K562 (cell line): ENCODE data around the gene TSC22D1. TPM values are rescaled to one million over a fixed set of nuclear protein-coding genes. Genes with fewer than 3 reads are reported as not detected.

Source experiments
- ATAC-seq: fragments of 200-7000 bp; cut with Tn5 transposase; 3 replicates; pipeline ENCODE4 v1.9.1; 2020; ENCODE audit warnings: moderate library complexity
- BruUV-seq: library from RNA; stranded (reverse); fragments of 400-500 nt; replicated peaks from 2 replicates; lab custom pipeline; 2021; lab: Mats Ljungman, UMichigan
- CTCF ChIA-PET: fragments of 300-600 bp; formaldehyde crosslinking; extraction: SDS; loops from one replicate; lab custom pipeline; 2021; ENCODE audit warnings: low intra/inter-chr PET ratio; lab: Yijun Ruan, JAX
- POLR2A ChIA-PET: fragments of 300-600, 350-650 bp; sonication (Branson Sonifier 250); formaldehyde crosslinking; extraction: SDS; loops from one replicate; lab custom pipeline; 2021; ENCODE audit warnings: antibody characterized with exemption, inconsistent platforms; lab: Yijun Ruan, JAX
- DNase-seq, 4 experiments: peaks; one replicate each; pipeline versions ENCODE4 v3.0.0 to v3.0.0-alpha.2; 2011 to 2018; ENCODE audit warnings: low spot score in 3 of 4, mixed read lengths in 3 of 4; ENCODE audit errors: extremely low read depth in 1 of 4
- FAIRE-seq: peaks from 2 replicates; lab custom pipeline; 2011; peaks lifted over from hg19 to GRCh38; lab: Jason Lieb, UNC
- H2AFZ ChIP-seq: 2 replicates; pipeline ENCODE4 v1.6.0; 2011; ENCODE audit warnings: low read depth, low read length, control low read depth, inconsistent platforms
- H3K27ac ChIP-seq: fragments of 200-600 bp; 3 replicates; pipeline ENCODE4 v1.8.0; 2011; ENCODE audit warnings: low read depth, mild to moderate bottlenecking, control low read depth, inconsistent platforms, low read length, moderate library complexity, mixed read lengths; ENCODE audit errors: extremely low read depth
- H3K27me3 ChIP-seq, 2 experiments: fragments of 300-600 bp in 1 of 2; 2 replicates in 1 of 2; 3 replicates in 1 of 2; pipeline versions ENCODE4 v1.6.0 to v1.8.0; 2011; ENCODE audit warnings: inconsistent platforms in 2 of 2, low read length in 2 of 2, mild to moderate bottlenecking in 1 of 2, mixed read lengths in 1 of 2, moderate library complexity in 1 of 2; ENCODE audit not compliant: control insufficient read depth in 2 of 2, insufficient read depth in 2 of 2
- H3K36me3 ChIP-seq: fragments of 300-600 bp; 3 replicates; pipeline ENCODE4 v1.8.0; 2011; ENCODE audit warnings: mild to moderate bottlenecking, low read length, inconsistent platforms; ENCODE audit not compliant: control insufficient read depth, insufficient read depth
- H3K4me1 ChIP-seq, 2 experiments: fragments of 200-600 bp in 1 of 2; replicated peaks in 1 of 2; 2 replicates in 1 of 2; 3 replicates in 1 of 2; pipeline versions ENCODE4 v1.5.1 to v1.8.0; 2011; ENCODE audit warnings: inconsistent platforms in 2 of 2, low read length in 2 of 2, mild to moderate bottlenecking in 1 of 2, mixed read lengths in 1 of 2, moderate library complexity in 1 of 2; ENCODE audit not compliant: control insufficient read depth in 2 of 2, insufficient read depth in 2 of 2
- H3K4me2 ChIP-seq: 2 replicates; pipeline ENCODE4 v1.6.1; 2011; ENCODE audit warnings: low read length, control low read depth, inconsistent platforms, mixed read lengths; ENCODE audit not compliant: insufficient read depth
- H3K4me3 ChIP-seq: fragments of 200-600 bp; sonication (generic), shearing (Covaris generic); 2 replicates; pipeline ENCODE4 v1.5.1; 2016; ENCODE audit warnings: control low read depth, inconsistent platforms
- H3K79me2 ChIP-seq: fragments of 200-600 bp; 3 replicates; pipeline ENCODE4 v1.8.0; 2011; ENCODE audit warnings: low read length, inconsistent platforms; ENCODE audit not compliant: control insufficient read depth, insufficient read depth
- H3K9ac ChIP-seq, 2 experiments: 2 replicates each; pipeline versions ENCODE4 v1.6.0 to v1.6.1; 2011; ENCODE audit warnings: low read depth in 2 of 2, low read length in 2 of 2, control low read depth in 1 of 2, inconsistent platforms in 1 of 2, mild to moderate bottlenecking in 1 of 2, mixed read lengths in 1 of 2; ENCODE audit not compliant: insufficient read depth in 1 of 2
- H3K9me1 ChIP-seq: one replicate; pipeline ENCODE4 v1.6.0; 2011; ENCODE audit warnings: inconsistent platforms, mild to moderate bottlenecking, low read length, moderate library complexity; ENCODE audit not compliant: control insufficient read depth, insufficient read depth
- H3K9me3 ChIP-seq: replicated peaks from 2 replicates; pipeline ENCODE4 v1.5.1; 2011; ENCODE audit warnings: low read depth, low read length, inconsistent platforms; ENCODE audit not compliant: control insufficient read depth, insufficient read depth
- H4K20me1 ChIP-seq: replicated peaks from 2 replicates; pipeline ENCODE4 v1.6.1; 2011; ENCODE audit warnings: low read length, inconsistent platforms, mixed read lengths; ENCODE audit not compliant: control insufficient read depth, insufficient read depth
- COPS2 ChIP-seq: fragments of 450-650 bp; conservative IDR thresholded peaks from 2 replicates; pipeline ENCODE4 v1.6.1; 2016; ENCODE audit warnings: mild to moderate bottlenecking, moderate library complexity
- DNMT1 ChIP-seq: fragments of 450-650 bp; IDR thresholded peaks from 2 replicates; pipeline ENCODE4 v1.6.1; 2016; ENCODE audit warnings: antibody characterized with exemption, mild to moderate bottlenecking
- FOXJ3 ChIP-seq: sonication (generic); formaldehyde crosslinking; IDR thresholded peaks from 2 replicates; pipeline ENCODE4 v1.4.0; 2020; ENCODE audit warnings: mild to moderate bottlenecking, missing genetic modification reagents
- MAFK ChIP-seq: IDR thresholded peaks from 2 replicates; pipeline ENCODE4 v1.6.1; 2011; ENCODE audit warnings: low read length, improper control_type of control experiment
- MBD1 ChIP-seq: fragments of 250-450 bp; sonication (Bioruptor Pico); IDR thresholded peaks from 2 replicates; pipeline ENCODE4 v1.8.0; 2022; ENCODE audit warnings: inconsistent platforms
- NFE2L1 ChIP-seq: fragments of 450-650 bp; IDR thresholded peaks from 2 replicates; pipeline ENCODE4 v1.6.1; 2016; ENCODE audit warnings: missing genetic modification characterization, low read depth, mild to moderate bottlenecking, missing compliant biosample characterization, moderate library complexity, borderline replicate concordance
- NR0B1 ChIP-seq: fragments of 450-650 bp; IDR thresholded peaks from one replicate; pipeline ENCODE4 v1.6.1; 2018; ENCODE audit warnings: mild to moderate bottlenecking, moderate library complexity; ENCODE audit not compliant: partially characterized antibody
- POLR2B ChIP-seq: fragments of 450-650 bp; IDR thresholded peaks from 2 replicates; pipeline ENCODE4 v1.6.1; 2018; ENCODE audit warnings: low read depth; ENCODE audit not compliant: partially characterized antibody
- PTTG1 ChIP-seq: fragments of 450-650 bp; IDR thresholded peaks from 2 replicates; pipeline ENCODE4 v1.6.1; 2016; ENCODE audit warnings: low read depth, mild to moderate bottlenecking, missing genetic modification characterization, missing compliant biosample characterization
- SP1 ChIP-seq: sonication (generic); formaldehyde crosslinking; IDR thresholded peaks from 2 replicates; pipeline ENCODE4 v1.8.1; 2022; ENCODE audit warnings: mild to moderate bottlenecking, missing genetic modification reagents
- TCF3 ChIP-seq: sonication (generic); formaldehyde crosslinking; IDR thresholded peaks from 2 replicates; pipeline ENCODE4 v1.4.0; 2020; ENCODE audit warnings: mild to moderate bottlenecking, missing genetic modification reagents
- ZNF384 ChIP-seq: IDR thresholded peaks from 2 replicates; pipeline ENCODE4 v1.6.1; 2012; ENCODE audit warnings: low read depth, low read length, improper control_type of control experiment
- ZNF764 ChIP-seq: fragments of 250-450 bp; sonication (Bioruptor Pico); IDR thresholded peaks from 2 replicates; pipeline ENCODE4 v1.4.0; 2020; ENCODE audit warnings: low read depth, mild to moderate bottlenecking, moderate library complexity
- WGBS: fragments of 100-300 bp; shearing (Covaris generic); methylation state at CpG from one replicate; pipeline ENCODE4 v1.1.6; 2016; ENCODE audit warnings: low coverage, mixed read lengths; ENCODE audit not compliant: insufficient coverage; ENCODE audit errors: missing lambda C conversion rate; 5-methylcytosine and 5-hydroxymethylcytosine counted together
- in situ Hi-C: fragments of 300-500 bp; cut with MboI; formaldehyde crosslinking; loops from 4 replicates; pipeline ENCODE4 v1.15.0; 2018; ENCODE audit warnings: inconsistent platforms, mixed read lengths
- intact Hi-C: fragments of 100-400 bp; cut with micrococcal nuclease; formaldehyde crosslinking; loops from 2 replicates; pipeline ENCODE4 v1.14.2; 2022
- polyA plus RNA-seq, 8 experiments: library from polyadenylated mRNA; depleted of rRNA in 4 of 8; stranded (reverse) in 5 of 8; unstranded in 3 of 8; fragments of >200 nt; fragmentation: Nextera tagmentation in 2 of 8; fragmentation: Illumina TruSeq in 1 of 8; extraction: Ambion mirVana in 2 of 8; extraction: Trizol in 1 of 8; gene quantifications; 2 replicates each; pipeline versions ENCODE4 v1.2.1 to v1.2.3, GENCODE V29; 2011 to 2014; ENCODE audit warnings: inconsistent platforms in 1 of 8, missing spikeins in 1 of 8
- total RNA-seq, 7 experiments: library from RNA; depleted of rRNA in 6 of 7; stranded (reverse); fragments of >200 nt in 6 of 7; fragmentation: Illumina TruSeq in 2 of 7; extraction: Trizol in 2 of 7; gene quantifications; 2 replicates each; pipeline versions ENCODE4 v1.2.1 to v1.2.3, GENCODE V29; 2011 to 2021; ENCODE audit warnings: low replicate concordance in 1 of 7
- TF ChIP-seq, protein P1 (sequence below): fragments of 450-650 bp; IDR thresholded peaks from 2 replicates; pipeline ENCODE4 v1.6.1; 2016; ENCODE audit warnings: antibody characterized with exemption

Gene TSC22D1
- total and polyA plus RNA-seq, 9 of the 15 experiments (the other 6 are each of a cell fraction or from before 2014, with no cell fraction given), result 2.6 to 19.8 (median 8.4) TPM

DNA sequence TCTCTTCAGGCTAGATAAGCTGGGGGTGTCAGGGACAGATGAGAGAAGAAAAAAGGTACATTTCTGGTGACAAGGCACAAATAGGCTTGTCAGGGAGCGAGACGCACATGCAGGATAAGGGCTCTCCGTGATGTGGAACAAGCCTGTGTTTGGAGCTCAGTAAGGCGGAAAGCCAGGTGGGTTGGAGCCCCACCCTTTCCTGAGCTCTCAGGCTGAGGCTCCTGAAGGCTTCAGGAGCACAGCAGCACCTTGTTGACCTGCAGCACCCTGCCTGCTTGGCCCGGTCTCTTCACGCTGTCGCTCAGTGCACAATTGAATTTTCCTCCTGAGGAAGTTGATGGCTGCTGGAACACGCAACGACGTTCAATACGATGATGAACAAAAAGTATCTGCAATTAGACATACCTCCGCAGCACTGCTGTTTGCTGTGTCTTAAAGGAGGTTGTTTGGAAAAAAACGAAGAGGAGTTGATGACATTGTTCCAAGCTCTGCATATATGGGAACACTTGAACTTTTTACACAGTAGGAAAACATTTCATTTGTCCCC is 173.2 kb downstream of the TSC22D1 start (continued):
- TF ChIP-seq MBD1, result no peak

- 50% methylated on average over 2 of the region's 2 CpGs for WGBS
- ChIA-PET CTCF (no interaction called here), POLR2A (interaction anchor here (1.3 kb wide), 1 partner anchor 11 kb away, joined by 3 read pairs; no protein-coding TSS in a partner anchor)
- no peak overlapping the region for H2AFZ ChIP-seq
- in situ Hi-C loops (no loop called here), intact Hi-C loops (no loop called here)
- no TSS peak for BruUV-seq
- FAIRE-seq (no peak), DNase-seq (no peak), ATAC-seq (no peak)
- H3K9ac ChIP-seq, result no peak overlapping the region
- no peaks in the 10 kb centered on the region for H4K20me1 ChIP-seq
- H3K9me1 ChIP-seq, result no peaks in the 10 kb centered on the region
- no peaks in the 10 kb centered on the region for H3K9me3 ChIP-seq
- H3K4me1 ChIP-seq, result peaks cover 17 to 25% of the 10 kb centered on the region in 2 experiments
- no peaks in the 10 kb centered on the region for H3K79me2 ChIP-seq
- H3K27me3 ChIP-seq, result no peaks in the 10 kb centered on the region; a peak in 1 of 5 replicates
- no peak overlapping the region for H3K27ac ChIP-seq
- H3K4me3 ChIP-seq, result no peak overlapping the region
- no peak overlapping the region for H3K4me2 ChIP-seq
- no peaks in the 10 kb centered on the region for H3K36me3 ChIP-seq
- TF ChIP-seq TCF3 (CRISPR knock-in tag) (no peak), MAFK (no peak), SP1 (CRISPR knock-in tag) (no peak), DNMT1 (no peak), FOXJ3 (CRISPR knock-in tag) (no peak), COPS2 (no peak), ZNF764 (CRISPR knock-in tag) (no peak), NR0B1 (no peak), POLR2B (no peak), PTTG1 (tag) (no peak), ZNF384 (no peak), NFE2L1 (no peak)
- TF ChIP-seq, protein P1, sequence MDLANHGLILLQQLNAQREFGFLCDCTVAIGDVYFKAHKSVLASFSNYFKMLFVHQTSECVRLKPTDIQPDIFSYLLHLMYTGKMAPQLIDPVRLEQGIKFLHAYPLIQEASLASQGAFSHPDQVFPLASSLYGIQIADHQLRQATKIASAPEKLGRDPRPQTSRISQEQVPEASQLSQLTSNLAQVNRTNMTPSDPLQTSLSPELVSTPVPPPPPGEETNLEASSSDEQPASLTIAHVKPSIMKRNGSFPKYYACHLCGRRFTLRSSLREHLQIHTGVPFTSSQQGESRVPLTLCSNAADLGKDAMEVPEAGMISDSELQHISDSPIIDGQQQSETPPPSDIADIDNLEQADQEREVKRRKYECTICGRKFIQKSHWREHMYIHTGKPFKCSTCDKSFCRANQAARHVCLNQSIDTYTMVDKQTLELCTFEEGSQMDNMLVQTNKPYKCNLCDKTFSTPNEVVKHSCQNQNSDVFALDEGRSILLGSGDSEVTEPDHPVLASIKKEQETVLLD, result no peak
Observed at GRCh38 chr13:44401577-44401976, 174.6 kb downstream of the TSC22D1 start.
